ENCODE measurements around the gene HRCT1. TPM values are rescaled to one million over a fixed set of nuclear protein-coding genes. Genes with fewer than 3 reads are reported as not detected.
"Not testable (repeated sequence)": the region's sequence is repeated elsewhere in the genome, so short reads cannot be mapped to it uniquely, and the experiment has no call there.

HRCT1 gene
- total RNA-seq, 1 donor from 2014 or later, result 2.1 TPM

DNA sequence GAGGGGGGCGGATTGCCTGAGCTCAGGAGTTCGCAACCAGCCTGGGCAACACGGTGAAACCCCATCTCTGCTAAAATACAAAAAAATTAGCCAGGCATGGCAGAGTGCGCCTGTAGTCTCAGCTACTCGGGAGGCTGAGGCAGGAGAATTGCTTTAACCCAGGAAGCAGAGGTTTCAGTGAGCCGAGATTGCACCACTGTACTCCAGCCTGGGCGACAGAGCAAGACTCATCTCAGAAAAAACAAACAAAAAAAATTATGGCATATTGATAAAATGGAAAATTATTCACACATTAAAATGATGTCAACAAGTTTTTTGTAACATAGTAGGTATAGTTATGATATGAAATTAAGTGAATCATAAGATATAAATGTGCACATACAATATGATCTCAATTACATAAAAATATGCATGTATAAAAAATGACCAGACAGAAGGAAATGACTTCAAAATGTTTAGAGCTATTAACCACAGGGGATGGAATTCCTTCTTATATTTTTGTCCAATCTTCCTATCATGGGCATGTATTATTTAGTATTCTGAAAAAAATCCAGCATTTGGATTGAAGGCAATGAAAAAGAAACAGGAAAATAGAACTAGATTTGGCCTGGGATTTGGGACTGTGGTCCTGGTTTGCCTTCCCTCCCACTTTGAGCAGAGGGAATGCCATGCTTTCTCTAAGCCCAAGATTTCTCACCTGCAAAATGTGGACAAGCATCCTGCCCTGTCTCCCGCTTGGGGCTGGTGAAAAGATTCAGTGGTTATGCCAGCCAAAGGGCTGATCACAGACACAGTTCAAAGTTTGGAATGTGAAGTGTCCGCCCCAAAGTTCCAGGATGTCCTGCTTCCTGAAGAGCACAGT is 22.8 kb downstream of the HRCT1 start:
- H3K9ac ChIP-seq (ENCODE audit: low read depth in 1 of 3, low read length in 3 of 3), result no peak overlapping the region
- no peak overlapping the region for H3K4me3 ChIP-seq (ENCODE audit: low read length in 3 of 3)
- peaks cover 0 to 3% (median 0%) of the 10 kb centered on the region in 3 donors for H3K27me3 ChIP-seq (ENCODE audit: control insufficient read depth in 3 of 3, insufficient read depth in 3 of 3, low read length in 3 of 3)
- H3K4me1 ChIP-seq (ENCODE audit: control insufficient read depth in 3 of 3, insufficient read depth in 3 of 3, low read length in 3 of 3), result peaks cover 6 to 7% (median 6%) of the 10 kb centered on the region in 3 donors
- no peak overlapping the region for H3K27ac ChIP-seq (ENCODE audit: low read depth, low read length)
- H3K36me3 ChIP-seq (ENCODE audit: control insufficient read depth in 3 of 3, insufficient read depth in 3 of 3, low read length in 3 of 3), result no peaks in the 10 kb centered on the region
- H3K9me3 ChIP-seq (ENCODE audit: control insufficient read depth in 3 of 3, low read length in 3 of 3), result no peaks in the 10 kb centered on the region

GRCh38 chr9:35929453-35929718 is 23.4 kb downstream of the HRCT1 start:
- no peak overlapping the region for H3K27ac ChIP-seq (ENCODE audit: low read depth, low read length)
- no peaks in the 10 kb centered on the region for H3K9me3 ChIP-seq (ENCODE audit: control insufficient read depth in 3 of 3, low read length in 3 of 3)
- H3K9ac ChIP-seq (ENCODE audit: low read depth in 1 of 3, low read length in 3 of 3), result no peak overlapping the region
- peaks cover 0 to 3% (median 0%) of the 10 kb centered on the region in 3 donors for H3K27me3 ChIP-seq (ENCODE audit: control insufficient read depth in 3 of 3, insufficient read depth in 3 of 3, low read length in 3 of 3)
- H3K4me1 ChIP-seq (ENCODE audit: control insufficient read depth in 3 of 3, insufficient read depth in 3 of 3, low read length in 3 of 3), result peaks cover 5 to 6% (median 6%) of the 10 kb centered on the region in 3 donors
- H3K36me3 ChIP-seq (ENCODE audit: control insufficient read depth in 3 of 3, insufficient read depth in 3 of 3, low read length in 3 of 3), result no peaks in the 10 kb centered on the region
- H3K4me3 ChIP-seq (ENCODE audit: low read length in 3 of 3), result no peak overlapping the region

DNA sequence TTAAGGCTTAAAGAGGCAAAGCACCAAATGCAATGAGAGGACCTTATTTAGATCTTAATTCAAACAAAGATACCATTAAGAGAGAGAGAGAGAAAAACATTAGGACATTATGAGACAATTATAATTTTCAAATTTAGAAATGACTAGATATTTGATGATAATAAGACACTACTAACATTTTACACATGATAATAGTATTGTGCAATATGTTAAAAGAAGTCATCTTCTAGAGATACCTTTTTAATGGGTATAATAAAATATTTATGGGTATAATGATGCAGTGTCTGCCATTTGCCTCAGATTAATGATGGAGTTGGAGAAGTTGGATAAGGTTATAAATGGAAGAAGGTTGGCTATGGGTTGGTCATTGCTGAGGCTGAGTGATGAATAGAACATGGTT is 24.5 kb downstream of the HRCT1 start:
- Histone ChIP-seq H3K4me1 (ENCODE audit: control insufficient read depth in 3 of 3, insufficient read depth in 3 of 3, low read length in 3 of 3) (peaks cover 0 to 6% (median 2%) of the 10 kb centered on the region in 3 donors), H3K36me3 (ENCODE audit: control insufficient read depth in 3 of 3, insufficient read depth in 3 of 3, low read length in 3 of 3) (no peaks in the 10 kb centered on the region), H3K9me3 (ENCODE audit: control insufficient read depth in 3 of 3, low read length in 3 of 3) (no peaks in the 10 kb centered on the region), H3K9ac (ENCODE audit: low read depth in 1 of 3, low read length in 3 of 3) (no peak overlapping the region), H3K27me3 (ENCODE audit: control insufficient read depth in 3 of 3, insufficient read depth in 3 of 3, low read length in 3 of 3) (peaks cover 0 to 3% (median 0%) of the 10 kb centered on the region in 3 donors), H3K4me3 (ENCODE audit: low read length in 3 of 3) (no peak overlapping the region), H3K27ac (ENCODE audit: low read depth, low read length) (no peak overlapping the region)

- no peaks in the 10 kb centered on the region for H3K9me3 ChIP-seq (ENCODE audit: control insufficient read depth in 3 of 3, low read length in 3 of 3)
- H3K36me3 ChIP-seq (ENCODE audit: control insufficient read depth in 3 of 3, insufficient read depth in 3 of 3, low read length in 3 of 3), result no peaks in the 10 kb centered on the region
- H3K4me1 ChIP-seq (ENCODE audit: control insufficient read depth in 3 of 3, insufficient read depth in 3 of 3, low read length in 3 of 3), result peaks cover 0 to 6% (median 2%) of the 10 kb centered on the region in 3 donors
- H3K27ac ChIP-seq (ENCODE audit: low read depth, low read length), result no peak overlapping the region
- no peak overlapping the region for H3K4me3 ChIP-seq (ENCODE audit: low read length in 3 of 3)
- H3K9ac ChIP-seq (ENCODE audit: low read depth in 1 of 3, low read length in 3 of 3), result no peak overlapping the region
- H3K27me3 ChIP-seq (ENCODE audit: control insufficient read depth in 3 of 3, insufficient read depth in 3 of 3, low read length in 3 of 3), result peaks cover 0 to 3% (median 0%) of the 10 kb centered on the region in 3 donors
Measured at GRCh38 chr9:35930989-35931388, 25.0 kb downstream of the HRCT1 start.

- Histone ChIP-seq H3K4me1 (ENCODE audit: control insufficient read depth in 3 of 3, insufficient read depth in 3 of 3, low read length in 3 of 3) (peaks cover 0 to 6% (median 0%) of the 10 kb centered on the region in 3 donors), H3K9ac (ENCODE audit: low read depth in 1 of 3, low read length in 3 of 3) (no peak overlapping the region), H3K9me3 (ENCODE audit: control insufficient read depth in 3 of 3, low read length in 3 of 3) (no peaks in the 10 kb centered on the region), H3K27ac (ENCODE audit: low read depth, low read length) (no peak overlapping the region), H3K4me3 (ENCODE audit: low read length in 3 of 3) (no peak overlapping the region), H3K36me3 (ENCODE audit: control insufficient read depth in 3 of 3, insufficient read depth in 3 of 3, low read length in 3 of 3) (no peaks in the 10 kb centered on the region), H3K27me3 (ENCODE audit: control insufficient read depth in 3 of 3, insufficient read depth in 3 of 3, low read length in 3 of 3) (no peaks in the 10 kb centered on the region)
Measured at GRCh38 chr9:35932735-35933134, 26.7 kb downstream of the HRCT1 start.

DNA sequence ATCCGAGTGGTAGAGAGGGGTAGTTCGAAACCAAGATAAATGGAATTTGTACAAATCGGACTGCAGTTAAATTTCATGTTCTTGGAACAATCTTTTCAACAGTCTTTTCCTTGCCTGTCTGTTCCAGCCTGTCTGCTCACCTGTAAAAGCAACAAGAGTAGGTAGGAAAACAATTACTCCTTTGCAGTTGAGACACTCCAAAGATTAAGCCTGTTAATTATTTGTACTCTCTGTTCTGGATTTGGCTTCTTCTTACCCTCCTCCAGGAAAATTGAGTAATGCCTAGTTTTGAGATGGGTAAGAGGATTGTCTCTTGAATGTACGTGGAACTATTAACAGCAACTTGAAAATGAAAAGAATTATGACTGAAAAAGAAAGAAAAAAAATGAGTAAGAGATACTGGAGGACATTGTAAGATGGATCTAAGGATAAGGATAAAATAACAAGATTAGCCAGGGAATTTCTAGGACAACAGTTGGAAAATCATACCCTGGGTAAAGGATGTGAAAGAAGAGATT is 27.6 kb downstream of the HRCT1 start:
- Histone ChIP-seq H3K4me1 (ENCODE audit: control insufficient read depth in 3 of 3, insufficient read depth in 3 of 3, low read length in 3 of 3) (peaks cover 0 to 6% (median 0%) of the 10 kb centered on the region in 3 donors), H3K9ac (ENCODE audit: low read depth in 1 of 3, low read length in 3 of 3) (no peak overlapping the region), H3K9me3 (ENCODE audit: control insufficient read depth in 3 of 3, low read length in 3 of 3) (no peaks in the 10 kb centered on the region), H3K36me3 (ENCODE audit: control insufficient read depth in 3 of 3, insufficient read depth in 3 of 3, low read length in 3 of 3) (no peaks in the 10 kb centered on the region), H3K4me3 (ENCODE audit: low read length in 3 of 3) (no peak overlapping the region), H3K27ac (ENCODE audit: low read depth, low read length) (no peak overlapping the region), H3K27me3 (ENCODE audit: control insufficient read depth in 3 of 3, insufficient read depth in 3 of 3, low read length in 3 of 3) (no peaks in the 10 kb centered on the region)

- H3K36me3 ChIP-seq (ENCODE audit: control insufficient read depth in 3 of 3, insufficient read depth in 3 of 3, low read length in 3 of 3); H3K9ac ChIP-seq (ENCODE audit: low read depth in 1 of 3, low read length in 3 of 3); H3K9me3 ChIP-seq (ENCODE audit: control insufficient read depth in 3 of 3, low read length in 3 of 3); H3K27me3 ChIP-seq (ENCODE audit: control insufficient read depth in 3 of 3, insufficient read depth in 3 of 3, low read length in 3 of 3); H3K27ac ChIP-seq (ENCODE audit: low read depth, low read length); H3K4me3 ChIP-seq (ENCODE audit: low read length in 3 of 3); H3K4me1 ChIP-seq (ENCODE audit: control insufficient read depth in 3 of 3, insufficient read depth in 3 of 3, low read length in 3 of 3): not testable (repeated sequence)
Measured at GRCh38 chr9:35934069-35934468, 28.1 kb downstream of the HRCT1 start.

DNA sequence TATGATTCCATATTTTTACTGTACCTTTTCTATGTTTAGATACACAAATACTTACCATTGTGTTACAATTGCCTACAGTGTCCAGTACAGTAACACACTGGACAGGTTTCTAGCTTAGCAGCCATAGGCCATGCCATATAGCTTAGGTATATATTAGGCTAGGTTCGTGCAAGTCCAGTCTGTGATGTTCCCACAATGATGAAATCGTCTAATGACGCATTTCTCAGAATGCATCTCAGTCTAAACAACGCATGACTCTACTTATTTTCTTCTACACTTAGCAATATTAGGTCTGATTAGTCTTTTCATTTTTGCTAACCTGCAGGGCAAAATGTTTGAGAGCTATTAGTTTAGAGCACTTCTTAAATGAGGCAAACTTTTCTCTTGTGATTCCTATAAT is 29.3 kb downstream of the HRCT1 start:
- H3K4me1 ChIP-seq (ENCODE audit: control insufficient read depth in 3 of 3, insufficient read depth in 3 of 3, low read length in 3 of 3), result no peaks in the 10 kb centered on the region
- H3K9ac ChIP-seq (ENCODE audit: low read depth in 1 of 3, low read length in 3 of 3), result no peak overlapping the region
- H3K27ac ChIP-seq (ENCODE audit: low read depth, low read length), result no peak overlapping the region
- H3K27me3 ChIP-seq (ENCODE audit: control insufficient read depth in 3 of 3, insufficient read depth in 3 of 3, low read length in 3 of 3), result no peaks in the 10 kb centered on the region
- no peak overlapping the region for H3K4me3 ChIP-seq (ENCODE audit: low read length in 3 of 3)
- H3K36me3 ChIP-seq (ENCODE audit: control insufficient read depth in 3 of 3, insufficient read depth in 3 of 3, low read length in 3 of 3), result no peaks in the 10 kb centered on the region
- H3K9me3 ChIP-seq (ENCODE audit: control insufficient read depth in 3 of 3, low read length in 3 of 3), result no peaks in the 10 kb centered on the region

- no peak overlapping the region for H3K9ac ChIP-seq (ENCODE audit: low read depth in 1 of 3, low read length in 3 of 3)
- no peak overlapping the region for H3K27ac ChIP-seq (ENCODE audit: low read depth, low read length)
- no peak overlapping the region for H3K4me3 ChIP-seq (ENCODE audit: low read length in 3 of 3)
- H3K4me1 ChIP-seq (ENCODE audit: control insufficient read depth in 3 of 3, insufficient read depth in 3 of 3, low read length in 3 of 3), result no peaks in the 10 kb centered on the region
- H3K9me3 ChIP-seq (ENCODE audit: control insufficient read depth in 3 of 3, low read length in 3 of 3), result no peaks in the 10 kb centered on the region
- no peaks in the 10 kb centered on the region for H3K36me3 ChIP-seq (ENCODE audit: control insufficient read depth in 3 of 3, insufficient read depth in 3 of 3, low read length in 3 of 3)
- no peaks in the 10 kb centered on the region for H3K27me3 ChIP-seq (ENCODE audit: control insufficient read depth in 3 of 3, insufficient read depth in 3 of 3, low read length in 3 of 3)
Measured at GRCh38 chr9:35935755-35936509, 29.9 kb downstream of the HRCT1 start.

GRCh38 chr9:35937227-35937626 is 31.2 kb downstream of the HRCT1 start:
- no peaks in the 10 kb centered on the region for H3K4me1 ChIP-seq (ENCODE audit: control insufficient read depth in 3 of 3, insufficient read depth in 3 of 3, low read length in 3 of 3)
- no peak overlapping the region for H3K4me3 ChIP-seq (ENCODE audit: low read length in 3 of 3)
- no peaks in the 10 kb centered on the region for H3K27me3 ChIP-seq (ENCODE audit: control insufficient read depth in 3 of 3, insufficient read depth in 3 of 3, low read length in 3 of 3)
- H3K9ac ChIP-seq (ENCODE audit: low read depth in 1 of 3, low read length in 3 of 3), result no peak overlapping the region
- H3K36me3 ChIP-seq (ENCODE audit: control insufficient read depth in 3 of 3, insufficient read depth in 3 of 3, low read length in 3 of 3), result no peaks in the 10 kb centered on the region
- H3K27ac ChIP-seq (ENCODE audit: low read depth, low read length), result no peak overlapping the region
- no peaks in the 10 kb centered on the region for H3K9me3 ChIP-seq (ENCODE audit: control insufficient read depth in 3 of 3, low read length in 3 of 3)
